H9 (cell line): ENCODE data around the gene GGCT. TPM values are rescaled to one million over a fixed set of nuclear protein-coding genes. Genes with fewer than 3 reads are reported as not detected.

Experiments used
- DNase-seq: peaks from one replicate; pipeline ENCODE4 v3.0.0-alpha.2; 2017
- H2AFZ ChIP-seq: one replicate; pipeline ENCODE4 v1.6.1; 2013; ENCODE audit warnings: mild to moderate bottlenecking, low read length, control low read depth, moderate library complexity
- H2AK5ac ChIP-seq: 2 replicates; pipeline ENCODE4 v1.6.1; 2013; ENCODE audit warnings: low read length, control low read depth, mixed read lengths; ENCODE audit not compliant: insufficient read length
- H2BK120ac ChIP-seq: one replicate; pipeline ENCODE4 v1.6.1; 2013; ENCODE audit warnings: low read depth, mild to moderate bottlenecking, low read length, control low read depth, inconsistent platforms; ENCODE audit not compliant: poor library complexity, severe bottlenecking
- H2BK12ac ChIP-seq: 2 replicates; pipeline ENCODE4 v1.6.1; 2013; ENCODE audit warnings: low read length, control low read depth, mixed read lengths, low read depth; ENCODE audit not compliant: insufficient read length
- H2BK15ac ChIP-seq: 2 replicates; pipeline ENCODE4 v1.6.1; 2013; ENCODE audit warnings: low read depth, low read length, control low read depth
- H2BK20ac ChIP-seq: one replicate; pipeline ENCODE4 v1.6.1; 2013; ENCODE audit warnings: low read depth, mild to moderate bottlenecking, low read length, control low read depth, inconsistent platforms; ENCODE audit not compliant: poor library complexity, severe bottlenecking
- H2BK5ac ChIP-seq: 2 replicates; pipeline ENCODE4 v1.6.1; 2013; ENCODE audit warnings: low read length, control low read depth, mixed read lengths; ENCODE audit not compliant: insufficient read length
- H3K14ac ChIP-seq: 2 replicates; pipeline ENCODE4 v1.6.1; 2013; ENCODE audit warnings: low read length, control low read depth; ENCODE audit not compliant: insufficient read depth
- H3K18ac ChIP-seq: 2 replicates; pipeline ENCODE4 v1.6.1; 2013; ENCODE audit warnings: low read depth, mild to moderate bottlenecking, mixed read lengths, low read length, control low read depth; ENCODE audit not compliant: insufficient read length
- H3K23ac ChIP-seq: 2 replicates; pipeline ENCODE4 v1.6.1; 2013; ENCODE audit warnings: low read length, control low read depth, mixed read lengths, low read depth; ENCODE audit not compliant: insufficient read length
- H3K23me2 ChIP-seq: 2 replicates; pipeline ENCODE4 v1.6.1; 2013; ENCODE audit warnings: low read depth, mild to moderate bottlenecking, mixed read lengths, low read length, control low read depth; ENCODE audit not compliant: insufficient read length, poor library complexity, severe bottlenecking
- H3K27ac ChIP-seq: 2 replicates; pipeline ENCODE4 v1.5.1; 2013; ENCODE audit warnings: low read length, control low read depth, mixed read lengths, low read depth; ENCODE audit not compliant: insufficient read length
- H3K27me3 ChIP-seq: 2 replicates; pipeline ENCODE4 v1.6.1; 2013; ENCODE audit warnings: low read length, control low read depth, inconsistent platforms; ENCODE audit not compliant: insufficient read depth
- H3K4ac ChIP-seq: 2 replicates; pipeline ENCODE4 v1.6.1; 2013; ENCODE audit warnings: low read depth, mild to moderate bottlenecking, control low read depth, inconsistent platforms, low read length, moderate library complexity
- H3K4me1 ChIP-seq: 2 replicates; pipeline ENCODE4 v1.6.1; 2013; ENCODE audit warnings: low read length, control low read depth, inconsistent platforms; ENCODE audit not compliant: insufficient read depth
- H3K4me2 ChIP-seq: 2 replicates; pipeline ENCODE4 v1.6.1; 2013; ENCODE audit warnings: low read length, control low read depth, mixed read lengths; ENCODE audit not compliant: insufficient read length, insufficient read depth
- H3K56ac ChIP-seq: 2 replicates; pipeline ENCODE4 v1.6.1; 2013; ENCODE audit warnings: low read depth, mild to moderate bottlenecking, mixed read lengths, low read length, control low read depth; ENCODE audit not compliant: insufficient read length
- H3K79me1 ChIP-seq: 2 replicates; pipeline ENCODE4 v1.6.1; 2013; ENCODE audit warnings: low read depth, mild to moderate bottlenecking, moderate library complexity, low read length, control low read depth, inconsistent platforms; ENCODE audit not compliant: insufficient read depth, poor library complexity, severe bottlenecking
- H3K79me2 ChIP-seq: 2 replicates; pipeline ENCODE4 v1.6.1; 2013; ENCODE audit warnings: low read length, control low read depth, inconsistent platforms; ENCODE audit not compliant: insufficient read depth
- H3K9ac ChIP-seq: 2 replicates; pipeline ENCODE4 v1.6.1; 2013; ENCODE audit warnings: low read length, control low read depth, mixed read lengths; ENCODE audit not compliant: insufficient read length; ENCODE audit errors: extremely low read depth
- H3K9me3 ChIP-seq: one replicate; pipeline ENCODE4 v1.6.1; 2013; ENCODE audit warnings: low read depth, low read length, inconsistent platforms; ENCODE audit not compliant: control insufficient read depth
- H3T11ph ChIP-seq: one replicate; pipeline ENCODE4 v1.6.1; 2013; ENCODE audit warnings: mild to moderate bottlenecking, low read length, control low read depth, inconsistent platforms
- H4K20me1 ChIP-seq: one replicate; pipeline ENCODE4 v1.6.1; 2013; ENCODE audit not compliant: control insufficient read depth, insufficient read length, insufficient read depth
- H4K5ac ChIP-seq: 2 replicates; pipeline ENCODE4 v1.6.1; 2013; ENCODE audit warnings: low read depth, mild to moderate bottlenecking, mixed read lengths, low read length, control low read depth; ENCODE audit not compliant: insufficient read length
- H4K8ac ChIP-seq: replicated peaks from 2 replicates; pipeline ENCODE4 v1.6.1; 2013; ENCODE audit warnings: low read length, control low read depth, mixed read lengths, low read depth; ENCODE audit not compliant: insufficient read length
- H4K91ac ChIP-seq: 2 replicates; pipeline ENCODE4 v1.6.1; 2013; ENCODE audit warnings: low read depth, mild to moderate bottlenecking, moderate library complexity, mixed read lengths, low read length, control low read depth; ENCODE audit not compliant: insufficient read length
- H3K27ac Mint-ChIP-seq, 3 experiments: 2 replicates in 2 of 3; 3 replicates in 1 of 3; pipeline ENCODE4 v1.8.0; 2020 to 2021; ENCODE audit warnings: mixed read lengths in 3 of 3, mild to moderate bottlenecking in 1 of 3, moderate library complexity in 1 of 3
- H3K27me3 Mint-ChIP-seq: 2 replicates; pipeline ENCODE4 v1.8.0; 2021; ENCODE audit warnings: low read depth, mild to moderate bottlenecking, moderate library complexity, mixed read lengths
- H3K36me3 Mint-ChIP-seq, 3 experiments: 2 replicates in 2 of 3; 3 replicates in 1 of 3; pipeline ENCODE4 v1.8.0; 2020 to 2021; ENCODE audit warnings: low read depth in 3 of 3, mixed read lengths in 3 of 3; ENCODE audit not compliant: insufficient read depth in 1 of 3
- H3K4me1 Mint-ChIP-seq, 2 experiments: 2 replicates each; pipeline ENCODE4 v1.8.0; 2020; ENCODE audit warnings: mixed read lengths in 2 of 2
- H3K4me3 Mint-ChIP-seq, 2 experiments: 2 replicates in 1 of 2; 3 replicates in 1 of 2; pipeline ENCODE4 v1.8.0; 2020 to 2021; ENCODE audit warnings: mild to moderate bottlenecking in 2 of 2, mixed read lengths in 2 of 2, moderate library complexity in 1 of 2
- H3K9me3 Mint-ChIP-seq, 2 experiments: 2 replicates in 1 of 2; 3 replicates in 1 of 2; pipeline ENCODE4 v1.8.0; 2020; ENCODE audit warnings: mild to moderate bottlenecking in 2 of 2, mixed read lengths in 2 of 2, moderate library complexity in 1 of 2
- WGBS: extraction: QIAGEN DNeasy Blood & Tissue Kit; methylation state at CpG from one replicate; pipeline ENCODE4 v1.1.7; 2013; ENCODE audit warnings: missing lambda C conversion rate, low lambda C conversion rate, mixed read lengths; ENCODE audit not compliant: insufficient read length; ENCODE audit errors: extremely low coverage; 5-methylcytosine and 5-hydroxymethylcytosine counted together
- total RNA-seq: library from RNA; stranded (reverse); gene quantifications from 2 replicates; pipeline ENCODE4 v1.2.1, GENCODE V29; 2021
- TF ChIP-seq, protein P1 (sequence below): fragments of 200-600 bp; sonication (generic); conservative IDR thresholded peaks from 3 replicates; pipeline ENCODE4 v1.8.0; 2021; ENCODE audit warnings: antibody characterized with exemption, mild to moderate bottlenecking

The GGCT gene
- total RNA-seq, 1 experiment from 2014 or later = 84.9 TPM

DNA sequence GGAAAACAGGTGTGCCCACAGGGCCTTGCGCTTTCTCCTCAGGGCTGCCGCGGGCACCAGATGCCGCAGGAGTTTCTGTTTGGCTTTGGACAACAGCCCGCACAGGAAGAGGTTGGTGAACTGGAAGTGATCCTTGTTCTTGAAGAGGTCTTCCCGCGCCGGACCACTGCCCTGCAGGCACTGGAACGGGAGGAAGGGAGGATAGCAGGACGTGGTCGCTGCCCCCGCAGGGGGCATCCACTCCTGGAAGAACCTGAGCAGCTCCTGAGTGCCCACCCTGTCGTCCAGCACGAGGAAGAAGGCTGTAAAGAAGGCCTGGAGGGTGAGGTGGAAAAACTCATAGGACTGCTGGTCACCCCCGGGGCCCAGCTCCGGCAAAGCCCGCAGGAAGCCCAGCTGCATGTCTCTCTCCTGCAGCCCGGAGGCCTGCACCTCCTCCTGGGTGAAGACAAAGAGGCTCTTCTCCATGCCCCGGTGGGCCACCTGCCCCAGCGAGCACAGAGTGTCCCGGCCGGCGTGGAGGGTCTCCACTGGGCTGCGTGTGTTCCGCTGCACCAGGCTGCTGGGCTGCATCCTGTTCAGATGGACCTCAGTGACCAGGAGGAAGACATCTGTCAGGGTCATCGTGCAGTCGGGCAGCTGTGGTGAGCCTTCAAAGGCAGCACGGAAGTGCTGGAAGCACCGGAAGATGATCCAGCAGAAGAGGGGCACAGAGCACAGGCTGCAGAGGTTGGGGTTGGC lies 52.9 kb downstream of the GGCT start:
- H3K4me3 Mint-ChIP-seq = no peak overlapping the region
- H3K27ac ChIP-seq = no peak overlapping the region
- H3K4ac ChIP-seq = no peak overlapping the region
- no peak overlapping the region for H3T11ph ChIP-seq
- no peak overlapping the region for H3K4me2 ChIP-seq
- H4K5ac ChIP-seq = no peak overlapping the region
- no peaks in the 10 kb centered on the region; a peak in 1 of 5 replicates for H3K9me3 Mint-ChIP-seq
- H4K91ac ChIP-seq = no peak overlapping the region
- H3K9ac ChIP-seq = no peak overlapping the region
- H3K27ac Mint-ChIP-seq = no peak overlapping the region
- peaks cover 4 to 9% (median 7%) of the 10 kb centered on the region in 3 experiments; a peak in 4 of 7 replicates for H3K36me3 Mint-ChIP-seq
- H2BK15ac ChIP-seq = no peak overlapping the region; the same call in 1 of the 2 replicates
- no peak overlapping the region for H2BK20ac ChIP-seq
- no peak overlapping the region for H3K14ac ChIP-seq
- no peak overlapping the region for H3K56ac ChIP-seq
- H3K79me1 ChIP-seq = no peaks in the 10 kb centered on the region
- H3K4me1 ChIP-seq = no peaks in the 10 kb centered on the region
- H3K23me2 ChIP-seq = no peaks in the 10 kb centered on the region
- TF ChIP-seq, protein P1, sequence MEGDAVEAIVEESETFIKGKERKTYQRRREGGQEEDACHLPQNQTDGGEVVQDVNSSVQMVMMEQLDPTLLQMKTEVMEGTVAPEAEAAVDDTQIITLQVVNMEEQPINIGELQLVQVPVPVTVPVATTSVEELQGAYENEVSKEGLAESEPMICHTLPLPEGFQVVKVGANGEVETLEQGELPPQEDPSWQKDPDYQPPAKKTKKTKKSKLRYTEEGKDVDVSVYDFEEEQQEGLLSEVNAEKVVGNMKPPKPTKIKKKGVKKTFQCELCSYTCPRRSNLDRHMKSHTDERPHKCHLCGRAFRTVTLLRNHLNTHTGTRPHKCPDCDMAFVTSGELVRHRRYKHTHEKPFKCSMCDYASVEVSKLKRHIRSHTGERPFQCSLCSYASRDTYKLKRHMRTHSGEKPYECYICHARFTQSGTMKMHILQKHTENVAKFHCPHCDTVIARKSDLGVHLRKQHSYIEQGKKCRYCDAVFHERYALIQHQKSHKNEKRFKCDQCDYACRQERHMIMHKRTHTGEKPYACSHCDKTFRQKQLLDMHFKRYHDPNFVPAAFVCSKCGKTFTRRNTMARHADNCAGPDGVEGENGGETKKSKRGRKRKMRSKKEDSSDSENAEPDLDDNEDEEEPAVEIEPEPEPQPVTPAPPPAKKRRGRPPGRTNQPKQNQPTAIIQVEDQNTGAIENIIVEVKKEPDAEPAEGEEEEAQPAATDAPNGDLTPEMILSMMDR = no peak
- DNase-seq = no peak
- H2BK120ac ChIP-seq = no peak overlapping the region
- H3K27me3 ChIP-seq = no peaks in the 10 kb centered on the region
- H3K27me3 Mint-ChIP-seq = no peaks in the 10 kb centered on the region
- H2BK12ac ChIP-seq = no peak overlapping the region
- no peak overlapping the region for H3K23ac ChIP-seq
- WGBS = no CpG with 5 or more reads among the region's 29 CpGs
- no peaks in the 10 kb centered on the region for H4K20me1 ChIP-seq
- no peak overlapping the region for H3K18ac ChIP-seq
- no peak overlapping the region for H2BK5ac ChIP-seq
- H3K4me1 Mint-ChIP-seq = peaks cover 18 to 28% of the 10 kb centered on the region in 2 experiments
- H2AFZ ChIP-seq = no peak overlapping the region
- no peaks in the 10 kb centered on the region for H3K79me2 ChIP-seq
- no peak overlapping the region for H2AK5ac ChIP-seq
- H4K8ac ChIP-seq = no peak overlapping the region
- no peaks in the 10 kb centered on the region for H3K9me3 ChIP-seq
